ENCODE results near the gene CSN1S1.

The CSN1S1 gene

GRCh38 chr4:69970071-69970470 is 39.2 kb downstream of the CSN1S1 start:
- no peak overlapping the region for H3K4me2 ChIP-seq (ENCODE audit: low read depth, low read length, poor library complexity, severe bottlenecking)
- no peak overlapping the region for H3K4me3 ChIP-seq (ENCODE audit: low read length, poor library complexity, severe bottlenecking)
- no peaks in the 10 kb centered on the region for H4K20me1 ChIP-seq (ENCODE audit: insufficient read depth, low read length, poor library complexity, severe bottlenecking)
- H3K27me3 ChIP-seq (ENCODE audit: insufficient read depth, low read length, poor library complexity, severe bottlenecking): no peaks in the 10 kb centered on the region
- no peaks in the 10 kb centered on the region for H3K4me1 ChIP-seq (ENCODE audit: insufficient read depth, low read length, poor library complexity, severe bottlenecking)
- H3K9me3 ChIP-seq (ENCODE audit: insufficient read depth, low read depth, low read length): no peaks in the 10 kb centered on the region
- H3K9ac ChIP-seq (ENCODE audit: low read depth, low read length, poor library complexity, severe bottlenecking): no peak overlapping the region
- H3K9me2 ChIP-seq (replicated peaks; ENCODE audit: low read depth, low read length): no peaks in the 10 kb centered on the region
- TF ChIP-seq CTCF (conservative IDR thresholded peaks at IDR 0.05; ENCODE audit: low read length): no peak
- TF ChIP-seq EZH2phosphoT487 (IDR thresholded peaks at IDR 0.05; ENCODE audit: borderline replicate concordance): no peak
- no peaks in the 10 kb centered on the region for H3K79me2 ChIP-seq (ENCODE audit: insufficient read depth, low read length)
- no peaks in the 10 kb centered on the region for H3F3A ChIP-seq (ENCODE audit: low read depth)
- no peaks in the 10 kb centered on the region for H3K36me3 ChIP-seq (ENCODE audit: insufficient read depth, low read length)
- H2AFZ ChIP-seq (ENCODE audit: low read length): no peak overlapping the region

- Histone ChIP-seq H3K4me3 (ENCODE audit: low read length, poor library complexity, severe bottlenecking) (no peak overlapping the region), H3K4me2 (ENCODE audit: low read depth, low read length, poor library complexity, severe bottlenecking) (no peak overlapping the region), H3K9me3 (ENCODE audit: insufficient read depth, low read depth, low read length) (no peaks in the 10 kb centered on the region), H3K79me2 (ENCODE audit: insufficient read depth, low read length) (no peaks in the 10 kb centered on the region), H3K27me3 (ENCODE audit: insufficient read depth, low read length, poor library complexity, severe bottlenecking) (no peaks in the 10 kb centered on the region), H3K9ac (ENCODE audit: low read depth, low read length, poor library complexity, severe bottlenecking) (no peak overlapping the region), H3F3A (ENCODE audit: low read depth) (no peaks in the 10 kb centered on the region), H4K20me1 (ENCODE audit: insufficient read depth, low read length, poor library complexity, severe bottlenecking) (no peaks in the 10 kb centered on the region), H3K36me3 (ENCODE audit: insufficient read depth, low read length) (no peaks in the 10 kb centered on the region), H3K4me1 (ENCODE audit: insufficient read depth, low read length, poor library complexity, severe bottlenecking) (no peaks in the 10 kb centered on the region), H3K9me2 (replicated peaks; ENCODE audit: low read depth, low read length) (no peaks in the 10 kb centered on the region), H2AFZ (ENCODE audit: low read length) (no peak overlapping the region)
- TF ChIP-seq CTCF (conservative IDR thresholded peaks at IDR 0.05; ENCODE audit: low read length) (no peak), EZH2phosphoT487 (IDR thresholded peaks at IDR 0.05; ENCODE audit: borderline replicate concordance) (no peak)
Measured at GRCh38 chr4:69974631-69975030, 43.8 kb downstream of the CSN1S1 start.

- H3K4me3 ChIP-seq (ENCODE audit: low read length, poor library complexity, severe bottlenecking): no peak overlapping the region
Measured at GRCh38 chr4:69977582-69977981, 46.7 kb downstream of the CSN1S1 start.

More at GRCh38 chr4:69977582-69977981, 46.7 kb downstream of the CSN1S1 start:
- no peaks in the 10 kb centered on the region for H4K20me1 ChIP-seq (ENCODE audit: insufficient read depth, low read length, poor library complexity, severe bottlenecking)
- H3K79me2 ChIP-seq (ENCODE audit: insufficient read depth, low read length): no peaks in the 10 kb centered on the region
- no peak overlapping the region for H2AFZ ChIP-seq (ENCODE audit: low read length)
- no peaks in the 10 kb centered on the region for H3F3A ChIP-seq (ENCODE audit: low read depth)
- no peaks in the 10 kb centered on the region for H3K36me3 ChIP-seq (ENCODE audit: insufficient read depth, low read length)
- H3K9me3 ChIP-seq (ENCODE audit: insufficient read depth, low read depth, low read length): no peaks in the 10 kb centered on the region
- H3K4me2 ChIP-seq (ENCODE audit: low read depth, low read length, poor library complexity, severe bottlenecking): no peak overlapping the region
- no peaks in the 10 kb centered on the region for H3K9me2 ChIP-seq (replicated peaks; ENCODE audit: low read depth, low read length)
- H3K4me1 ChIP-seq (ENCODE audit: insufficient read depth, low read length, poor library complexity, severe bottlenecking): no peaks in the 10 kb centered on the region
- no peaks in the 10 kb centered on the region for H3K27me3 ChIP-seq (ENCODE audit: insufficient read depth, low read length, poor library complexity, severe bottlenecking)
- no peak overlapping the region for H3K9ac ChIP-seq (ENCODE audit: low read depth, low read length, poor library complexity, severe bottlenecking)
- no peak for TF ChIP-seq CTCF (conservative IDR thresholded peaks at IDR 0.05; ENCODE audit: low read length)
- TF ChIP-seq EZH2phosphoT487 (IDR thresholded peaks at IDR 0.05; ENCODE audit: borderline replicate concordance): no peak
